ENCODE results near the gene TRAPPC6A. TPM values are rescaled to one million over a fixed set of nuclear protein-coding genes. Genes with fewer than 3 reads are reported as not detected.

The TRAPPC6A gene
- total and polyA plus RNA-seq, 9 of the 15 experiments (the other 6 are each of a cell fraction or from before 2014, with no cell fraction given) = 0.82 to 23.6 (median 11.6) TPM

DNA sequence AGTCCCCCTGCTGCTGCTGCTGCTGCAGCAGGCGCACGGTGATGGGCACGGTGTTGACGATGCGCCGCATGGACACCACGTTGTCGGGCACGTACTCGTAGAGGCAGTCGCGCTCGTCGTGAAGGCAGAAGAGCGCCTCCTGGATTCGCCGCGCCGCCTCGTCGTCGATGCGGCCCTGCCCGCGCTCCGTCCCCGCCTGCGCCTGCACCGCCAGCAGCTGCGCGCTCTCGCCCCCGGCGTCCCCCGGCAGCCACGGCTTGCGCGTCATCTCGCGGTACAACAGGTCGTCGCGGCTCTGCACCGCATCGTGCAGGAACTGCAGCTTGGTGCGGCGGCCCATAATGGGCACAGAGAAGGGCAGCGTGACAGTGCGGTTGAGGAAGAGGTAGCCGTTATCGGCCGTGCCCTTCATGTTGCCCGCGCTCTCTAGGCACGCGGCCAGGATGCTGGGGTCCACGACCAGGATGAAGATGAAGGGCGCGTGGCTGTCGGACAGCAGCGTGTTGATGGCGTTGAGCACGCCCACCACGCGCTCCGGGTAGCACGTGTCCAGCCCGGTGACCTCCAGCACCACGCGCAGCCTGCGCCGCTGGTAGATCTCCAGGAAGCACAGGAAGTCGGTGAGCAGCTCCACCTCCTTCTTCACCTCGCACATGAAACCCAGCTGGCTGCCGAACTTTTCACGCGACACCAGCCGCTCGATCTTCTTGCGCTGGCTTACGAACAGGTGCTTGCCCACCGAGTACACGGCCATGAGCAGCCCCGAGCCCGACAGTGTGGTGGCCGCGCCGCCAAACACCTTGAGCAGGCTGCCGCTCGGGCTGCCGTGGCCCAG lies 25.3 kb downstream of the TRAPPC6A start:
- TF ChIP-seq TEAD4 (IDR thresholded peaks at IDR 0.05; ENCODE audit: low read length) (no peak), TEAD4 (CRISPR knock-in tag; IDR thresholded peaks at IDR 0.05; ENCODE audit: borderline replicate concordance) (no peak), ZBTB33 (CRISPR knock-in tag; IDR thresholded peaks at IDR 0.05) (0 out of 2 replicates have a peak, but pooled peaks have one; percentile 11), PRPF4 (IDR thresholded peaks at IDR 0.05; ENCODE audit: insufficient read depth, low read depth, low read length, poor library complexity, severe bottlenecking) (peak; percentile 16), ZNF583 (CRISPR knock-in tag; IDR thresholded peaks at IDR 0.05) (no peak), ZNF175 (CRISPR knock-in tag; IDR thresholded peaks at IDR 0.05; ENCODE audit: low read depth) (no peak)
- peaks cover 15 to 56% of the 10 kb centered on the region in 2 experiments for H3K4me1 ChIP-seq (replicated peaks in 1 of 2; ENCODE audit: control insufficient read depth in 2 of 2, insufficient read depth in 2 of 2, low read length in 2 of 2)
- CTCF ChIA-PET (ENCODE audit: low intra/inter-chr PET ratio) = no interaction called here
- no peak for DNase-seq (ENCODE audit: extremely low read depth in 1 of 4, low spot score in 3 of 4)
- no peaks in the 10 kb centered on the region for H3K36me3 ChIP-seq (ENCODE audit: control insufficient read depth, insufficient read depth, low read length)
- no peak for ATAC-seq
- no peak overlapping the region for H3K4me3 ChIP-seq
- no peak for FAIRE-seq
- POLR2A ChIA-PET = interaction anchor here (0.9 kb wide), 1 partner anchor 157 kb away, joined by 4 read pairs; no protein-coding TSS in a partner anchor
- in situ Hi-C loops (cut with MboI) = no loop called here
- BruUV-seq (replicated peaks) = no TSS peak
- no peaks in the 10 kb centered on the region for H3K9me3 ChIP-seq (replicated peaks; ENCODE audit: control insufficient read depth, insufficient read depth, low read depth, low read length)
- H2AFZ ChIP-seq (ENCODE audit: low read depth, low read length) = no peak overlapping the region
- no peaks in the 10 kb centered on the region for H3K79me2 ChIP-seq (ENCODE audit: control insufficient read depth, insufficient read depth, low read length)
- peaks cover 5% of the 10 kb centered on the region for H3K9me1 ChIP-seq (ENCODE audit: control insufficient read depth, insufficient read depth, low read length)
- no peak overlapping the region for H3K27ac ChIP-seq (ENCODE audit: extremely low read depth, low read depth, low read length)
- no peaks in the 10 kb centered on the region for H3K27me3 ChIP-seq (ENCODE audit: control insufficient read depth in 2 of 2, insufficient read depth in 2 of 2, low read length in 2 of 2)
- 96% methylated on average over 48 of the region's 91 CpGs for WGBS (ENCODE audit: insufficient coverage, low coverage, missing lambda C conversion rate)
- H3K9ac ChIP-seq (ENCODE audit: insufficient read depth in 1 of 2, low read depth in 2 of 2, low read length in 2 of 2) = no peak overlapping the region; a peak in 2 of 4 replicates
- H3K4me2 ChIP-seq (ENCODE audit: insufficient read depth, low read length) = no peak overlapping the region
- peaks cover 8% of the 10 kb centered on the region for H4K20me1 ChIP-seq (replicated peaks; ENCODE audit: control insufficient read depth, insufficient read depth, low read length)
- intact Hi-C loops (cut with micrococcal nuclease) = no loop called here

Measured in K562 (cell line).